H9 (cell line): ENCODE data around the gene KLLN. TPM values are rescaled to one million over a fixed set of nuclear protein-coding genes. Genes with fewer than 3 reads are reported as not detected.

Source experiments
- DNase-seq: peaks from one replicate; pipeline ENCODE4 v3.0.0-alpha.2; 2017
- H2AFZ ChIP-seq: one replicate; pipeline ENCODE4 v1.6.1; 2013; ENCODE audit warnings: mild to moderate bottlenecking, low read length, control low read depth, moderate library complexity
- H2AK5ac ChIP-seq: 2 replicates; pipeline ENCODE4 v1.6.1; 2013; ENCODE audit warnings: low read length, control low read depth, mixed read lengths; ENCODE audit not compliant: insufficient read length
- H2BK120ac ChIP-seq: one replicate; pipeline ENCODE4 v1.6.1; 2013; ENCODE audit warnings: low read depth, mild to moderate bottlenecking, low read length, control low read depth, inconsistent platforms; ENCODE audit not compliant: poor library complexity, severe bottlenecking
- H2BK12ac ChIP-seq: 2 replicates; pipeline ENCODE4 v1.6.1; 2013; ENCODE audit warnings: low read length, control low read depth, mixed read lengths, low read depth; ENCODE audit not compliant: insufficient read length
- H2BK15ac ChIP-seq: 2 replicates; pipeline ENCODE4 v1.6.1; 2013; ENCODE audit warnings: low read depth, low read length, control low read depth
- H2BK20ac ChIP-seq: one replicate; pipeline ENCODE4 v1.6.1; 2013; ENCODE audit warnings: low read depth, mild to moderate bottlenecking, low read length, control low read depth, inconsistent platforms; ENCODE audit not compliant: poor library complexity, severe bottlenecking
- H2BK5ac ChIP-seq: 2 replicates; pipeline ENCODE4 v1.6.1; 2013; ENCODE audit warnings: low read length, control low read depth, mixed read lengths; ENCODE audit not compliant: insufficient read length
- H3K14ac ChIP-seq: 2 replicates; pipeline ENCODE4 v1.6.1; 2013; ENCODE audit warnings: low read length, control low read depth; ENCODE audit not compliant: insufficient read depth
- H3K18ac ChIP-seq: 2 replicates; pipeline ENCODE4 v1.6.1; 2013; ENCODE audit warnings: low read depth, mild to moderate bottlenecking, mixed read lengths, low read length, control low read depth; ENCODE audit not compliant: insufficient read length
- H3K23ac ChIP-seq: 2 replicates; pipeline ENCODE4 v1.6.1; 2013; ENCODE audit warnings: low read length, control low read depth, mixed read lengths, low read depth; ENCODE audit not compliant: insufficient read length
- H3K23me2 ChIP-seq: 2 replicates; pipeline ENCODE4 v1.6.1; 2013; ENCODE audit warnings: low read depth, mild to moderate bottlenecking, mixed read lengths, low read length, control low read depth; ENCODE audit not compliant: insufficient read length, poor library complexity, severe bottlenecking
- H3K27ac ChIP-seq: 2 replicates; pipeline ENCODE4 v1.5.1; 2013; ENCODE audit warnings: low read length, control low read depth, mixed read lengths, low read depth; ENCODE audit not compliant: insufficient read length
- H3K27me3 ChIP-seq: 2 replicates; pipeline ENCODE4 v1.6.1; 2013; ENCODE audit warnings: low read length, control low read depth, inconsistent platforms; ENCODE audit not compliant: insufficient read depth
- H3K4ac ChIP-seq: 2 replicates; pipeline ENCODE4 v1.6.1; 2013; ENCODE audit warnings: low read depth, mild to moderate bottlenecking, control low read depth, inconsistent platforms, low read length, moderate library complexity
- H3K4me1 ChIP-seq: 2 replicates; pipeline ENCODE4 v1.6.1; 2013; ENCODE audit warnings: low read length, control low read depth, inconsistent platforms; ENCODE audit not compliant: insufficient read depth
- H3K4me2 ChIP-seq: 2 replicates; pipeline ENCODE4 v1.6.1; 2013; ENCODE audit warnings: low read length, control low read depth, mixed read lengths; ENCODE audit not compliant: insufficient read length, insufficient read depth
- H3K56ac ChIP-seq: 2 replicates; pipeline ENCODE4 v1.6.1; 2013; ENCODE audit warnings: low read depth, mild to moderate bottlenecking, mixed read lengths, low read length, control low read depth; ENCODE audit not compliant: insufficient read length
- H3K79me1 ChIP-seq: 2 replicates; pipeline ENCODE4 v1.6.1; 2013; ENCODE audit warnings: low read depth, mild to moderate bottlenecking, moderate library complexity, low read length, control low read depth, inconsistent platforms; ENCODE audit not compliant: insufficient read depth, poor library complexity, severe bottlenecking
- H3K79me2 ChIP-seq: 2 replicates; pipeline ENCODE4 v1.6.1; 2013; ENCODE audit warnings: low read length, control low read depth, inconsistent platforms; ENCODE audit not compliant: insufficient read depth
- H3K9ac ChIP-seq: 2 replicates; pipeline ENCODE4 v1.6.1; 2013; ENCODE audit warnings: low read length, control low read depth, mixed read lengths; ENCODE audit not compliant: insufficient read length; ENCODE audit errors: extremely low read depth
- H3K9me3 ChIP-seq: one replicate; pipeline ENCODE4 v1.6.1; 2013; ENCODE audit warnings: low read depth, low read length, inconsistent platforms; ENCODE audit not compliant: control insufficient read depth
- H3T11ph ChIP-seq: one replicate; pipeline ENCODE4 v1.6.1; 2013; ENCODE audit warnings: mild to moderate bottlenecking, low read length, control low read depth, inconsistent platforms
- H4K20me1 ChIP-seq: one replicate; pipeline ENCODE4 v1.6.1; 2013; ENCODE audit not compliant: control insufficient read depth, insufficient read length, insufficient read depth
- H4K5ac ChIP-seq: 2 replicates; pipeline ENCODE4 v1.6.1; 2013; ENCODE audit warnings: low read depth, mild to moderate bottlenecking, mixed read lengths, low read length, control low read depth; ENCODE audit not compliant: insufficient read length
- H4K8ac ChIP-seq: replicated peaks from 2 replicates; pipeline ENCODE4 v1.6.1; 2013; ENCODE audit warnings: low read length, control low read depth, mixed read lengths, low read depth; ENCODE audit not compliant: insufficient read length
- H4K91ac ChIP-seq: 2 replicates; pipeline ENCODE4 v1.6.1; 2013; ENCODE audit warnings: low read depth, mild to moderate bottlenecking, moderate library complexity, mixed read lengths, low read length, control low read depth; ENCODE audit not compliant: insufficient read length
- H3K27ac Mint-ChIP-seq, 3 experiments: 2 replicates in 2 of 3; 3 replicates in 1 of 3; pipeline ENCODE4 v1.8.0; 2020 to 2021; ENCODE audit warnings: mixed read lengths in 3 of 3, mild to moderate bottlenecking in 1 of 3, moderate library complexity in 1 of 3
- H3K27me3 Mint-ChIP-seq: 2 replicates; pipeline ENCODE4 v1.8.0; 2021; ENCODE audit warnings: low read depth, mild to moderate bottlenecking, moderate library complexity, mixed read lengths
- H3K36me3 Mint-ChIP-seq, 3 experiments: 2 replicates in 2 of 3; 3 replicates in 1 of 3; pipeline ENCODE4 v1.8.0; 2020 to 2021; ENCODE audit warnings: low read depth in 3 of 3, mixed read lengths in 3 of 3; ENCODE audit not compliant: insufficient read depth in 1 of 3
- H3K4me1 Mint-ChIP-seq, 2 experiments: 2 replicates each; pipeline ENCODE4 v1.8.0; 2020; ENCODE audit warnings: mixed read lengths in 2 of 2
- H3K4me3 Mint-ChIP-seq, 2 experiments: 2 replicates in 1 of 2; 3 replicates in 1 of 2; pipeline ENCODE4 v1.8.0; 2020 to 2021; ENCODE audit warnings: mild to moderate bottlenecking in 2 of 2, mixed read lengths in 2 of 2, moderate library complexity in 1 of 2
- H3K9me3 Mint-ChIP-seq, 2 experiments: 2 replicates in 1 of 2; 3 replicates in 1 of 2; pipeline ENCODE4 v1.8.0; 2020; ENCODE audit warnings: mild to moderate bottlenecking in 2 of 2, mixed read lengths in 2 of 2, moderate library complexity in 1 of 2
- WGBS: extraction: QIAGEN DNeasy Blood & Tissue Kit; methylation state at CpG from one replicate; pipeline ENCODE4 v1.1.7; 2013; ENCODE audit warnings: missing lambda C conversion rate, low lambda C conversion rate, mixed read lengths; ENCODE audit not compliant: insufficient read length; ENCODE audit errors: extremely low coverage; 5-methylcytosine and 5-hydroxymethylcytosine counted together
- total RNA-seq: library from RNA; stranded (reverse); gene quantifications from 2 replicates; pipeline ENCODE4 v1.2.1, GENCODE V29; 2021
- TF ChIP-seq, protein P1 (sequence below): fragments of 200-600 bp; sonication (generic); conservative IDR thresholded peaks from 3 replicates; pipeline ENCODE4 v1.8.0; 2021; ENCODE audit warnings: antibody characterized with exemption, mild to moderate bottlenecking

KLLN gene
- total RNA-seq, 1 experiment from 2014 or later: 0.79 TPM

DNA sequence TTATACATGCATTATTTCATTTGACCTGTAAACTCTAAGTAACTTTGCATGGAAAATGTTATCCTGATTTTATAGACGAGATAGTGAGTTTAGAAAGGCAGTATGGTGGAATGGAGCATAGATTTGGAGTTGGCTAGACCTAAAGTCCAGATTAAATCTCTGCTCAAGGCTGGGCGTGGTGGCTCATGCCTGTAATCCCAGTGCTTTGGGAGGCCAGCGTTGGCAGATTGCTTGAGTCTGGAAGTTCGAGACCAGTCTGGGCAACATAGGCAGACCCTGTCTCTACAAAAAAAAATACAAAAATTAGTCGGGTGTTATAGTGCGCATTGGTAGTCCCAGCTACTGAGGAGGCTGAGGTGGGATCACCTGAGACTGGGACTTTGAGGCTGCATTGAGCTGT, 9.5 kb upstream of the KLLN start:
- no peaks in the 10 kb centered on the region; the same call in 1 of the 2 replicates for H3K4me1 ChIP-seq
- no peaks in the 10 kb centered on the region for H4K20me1 ChIP-seq
- Mint-ChIP-seq H3K27ac (peak overlapping the region in 1 of 3 experiments; percentile 53; a peak in 1 of 7 replicates), H3K4me1 (peaks cover 19 to 29% of the 10 kb centered on the region in 2 experiments), H3K27me3 (no peaks in the 10 kb centered on the region), H3K9me3 (no peaks in the 10 kb centered on the region), H3K4me3 (no peak overlapping the region), H3K36me3 (peaks cover 0 to 6% (median 4%) of the 10 kb centered on the region in 3 experiments; a peak in 2 of 7 replicates)
- H3K18ac ChIP-seq: no peak overlapping the region
- H3K14ac ChIP-seq: no peak overlapping the region
- H4K8ac ChIP-seq: no peak overlapping the region
- no peak overlapping the region for H3T11ph ChIP-seq
- H2AFZ ChIP-seq: no peak overlapping the region
- H3K23me2 ChIP-seq: no peaks in the 10 kb centered on the region
- H2BK5ac ChIP-seq: no peak overlapping the region
- H3K9me3 ChIP-seq: no peaks in the 10 kb centered on the region
- H3K79me1 ChIP-seq: peaks cover 6% of the 10 kb centered on the region
- no peak overlapping the region for H2BK15ac ChIP-seq
- no peak overlapping the region for H4K91ac ChIP-seq
- no peaks in the 10 kb centered on the region for H3K27me3 ChIP-seq
- H3K4ac ChIP-seq: no peak overlapping the region
- TF ChIP-seq, protein P1, sequence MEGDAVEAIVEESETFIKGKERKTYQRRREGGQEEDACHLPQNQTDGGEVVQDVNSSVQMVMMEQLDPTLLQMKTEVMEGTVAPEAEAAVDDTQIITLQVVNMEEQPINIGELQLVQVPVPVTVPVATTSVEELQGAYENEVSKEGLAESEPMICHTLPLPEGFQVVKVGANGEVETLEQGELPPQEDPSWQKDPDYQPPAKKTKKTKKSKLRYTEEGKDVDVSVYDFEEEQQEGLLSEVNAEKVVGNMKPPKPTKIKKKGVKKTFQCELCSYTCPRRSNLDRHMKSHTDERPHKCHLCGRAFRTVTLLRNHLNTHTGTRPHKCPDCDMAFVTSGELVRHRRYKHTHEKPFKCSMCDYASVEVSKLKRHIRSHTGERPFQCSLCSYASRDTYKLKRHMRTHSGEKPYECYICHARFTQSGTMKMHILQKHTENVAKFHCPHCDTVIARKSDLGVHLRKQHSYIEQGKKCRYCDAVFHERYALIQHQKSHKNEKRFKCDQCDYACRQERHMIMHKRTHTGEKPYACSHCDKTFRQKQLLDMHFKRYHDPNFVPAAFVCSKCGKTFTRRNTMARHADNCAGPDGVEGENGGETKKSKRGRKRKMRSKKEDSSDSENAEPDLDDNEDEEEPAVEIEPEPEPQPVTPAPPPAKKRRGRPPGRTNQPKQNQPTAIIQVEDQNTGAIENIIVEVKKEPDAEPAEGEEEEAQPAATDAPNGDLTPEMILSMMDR: no peak
- H2BK20ac ChIP-seq: no peak overlapping the region
- H3K56ac ChIP-seq: no peak overlapping the region
- no peak overlapping the region for H2BK120ac ChIP-seq
- no peak overlapping the region for H4K5ac ChIP-seq
- peaks cover 19% of the 10 kb centered on the region; the same call in 1 of the 2 replicates for H3K79me2 ChIP-seq
- no peak overlapping the region for H3K27ac ChIP-seq
- H3K9ac ChIP-seq: no peak overlapping the region
- H2AK5ac ChIP-seq: no peak overlapping the region
- no peak overlapping the region for H3K23ac ChIP-seq
- no peak overlapping the region for H2BK12ac ChIP-seq
- H3K4me2 ChIP-seq: no peak overlapping the region
- no peak for DNase-seq
- no CpG with 5 or more reads among the region's 6 CpGs for WGBS
